Activated CD4-positive, alpha-beta T cell treated with anti-CD3 and anti-CD28 coated beads, Interleukin-10, Interleukin-2, amounts not matched to agents 100 ng/mL and 50 ng/mL, durations not matched to agents 16 hours and 8 hours (primary cell): ENCODE results near the gene TMTC1.

Experiments
- DNase-seq: peaks from one replicate; pipeline ENCODE4 v3.0.0-alpha.2; 2020

TMTC1 gene

GRCh38 chr12:29609431-29610215, 174.1 kb downstream of the TMTC1 start:
- no peak for DNase-seq

- no peak for DNase-seq
Measured at GRCh38 chr12:29608581-29608980, 175.2 kb downstream of the TMTC1 start.

- DNase-seq, result no peak
Measured at GRCh38 chr12:29599381-29599780, 184.4 kb downstream of the TMTC1 start.

- DNase-seq, result no peak
Measured at GRCh38 chr12:29595071-29595755, 188.5 kb downstream of the TMTC1 start.

- no peak for DNase-seq
Measured at GRCh38 chr12:29593001-29593400, 190.7 kb downstream of the TMTC1 start.

- no peak for DNase-seq
Measured at GRCh38 chr12:29591140-29592020, 192.4 kb downstream of the TMTC1 start.

GRCh38 chr12:29589851-29590250, 193.9 kb downstream of the TMTC1 start:
- no peak for DNase-seq

GRCh38 chr12:29589286-29589820, 194.4 kb downstream of the TMTC1 start:
- no peak for DNase-seq

- no peak for DNase-seq
Measured at GRCh38 chr12:29582677-29583272, 201.0 kb downstream of the TMTC1 start.

GRCh38 chr12:29582146-29582545, 201.6 kb downstream of the TMTC1 start:
- no peak for DNase-seq

GRCh38 chr12:29581631-29582030, 202.1 kb downstream of the TMTC1 start:
- peak; percentile 2 for DNase-seq

GRCh38 chr12:29580971-29581370, 202.8 kb downstream of the TMTC1 start:
- no peak for DNase-seq

GRCh38 chr12:29578731-29579130, 205.0 kb downstream of the TMTC1 start:
- no peak for DNase-seq

GRCh38 chr12:29578070-29578469, 205.7 kb downstream of the TMTC1 start:
- DNase-seq, result no peak

- DNase-seq, result no peak
Measured at GRCh38 chr12:29574500-29574899, 209.2 kb downstream of the TMTC1 start.

GRCh38 chr12:29572938-29573337, 210.8 kb downstream of the TMTC1 start:
- no peak for DNase-seq

- no peak for DNase-seq
Measured at GRCh38 chr12:29572464-29572863, 211.3 kb downstream of the TMTC1 start.

GRCh38 chr12:29569132-29569757, 214.5 kb downstream of the TMTC1 start:
- no peak for DNase-seq

- DNase-seq, result no peak
Measured at GRCh38 chr12:29566441-29566840, 217.3 kb downstream of the TMTC1 start.

- no peak for DNase-seq
Measured at GRCh38 chr12:29565727-29566126, 218.0 kb downstream of the TMTC1 start.

GRCh38 chr12:29564925-29565324, 218.8 kb downstream of the TMTC1 start:
- DNase-seq, result no peak

GRCh38 chr12:29563636-29564035, 220.1 kb downstream of the TMTC1 start:
- DNase-seq, result no peak
